ENCODE measurements around the gene FOXO1.

The FOXO1 gene

GRCh38 chr13:40617801-40618356 lies 48.6 kb downstream of the FOXO1 start:
- no peaks in the 10 kb centered on the region; the same call in 1 of the 2 replicates for H3K36me3 ChIP-seq (ENCODE audit: control insufficient read depth, insufficient read depth, low read length)
- no peak for DNase-seq (ENCODE audit: extremely low read depth, insufficient read length)
- H3K4me3 ChIP-seq (replicated peaks; ENCODE audit: low read depth, low read length), result no peak overlapping the region
- no peaks in the 10 kb centered on the region for H3K27me3 ChIP-seq (replicated peaks; ENCODE audit: control insufficient read depth, insufficient read depth, low read length)
- TF ChIP-seq CTCF (IDR thresholded peaks at IDR 0.05; ENCODE audit: insufficient read depth, low read length, poor library complexity, severe bottlenecking), result no peak

- TF ChIP-seq CTCF (IDR thresholded peaks at IDR 0.05; ENCODE audit: insufficient read depth, low read length, poor library complexity, severe bottlenecking), result no peak
- Histone ChIP-seq H3K27me3 (replicated peaks; ENCODE audit: control insufficient read depth, insufficient read depth, low read length) (no peaks in the 10 kb centered on the region), H3K4me3 (replicated peaks; ENCODE audit: low read depth, low read length) (no peak overlapping the region), H3K36me3 (ENCODE audit: control insufficient read depth, insufficient read depth, low read length) (no peaks in the 10 kb centered on the region; the same call in 1 of the 2 replicates)
- no peak for DNase-seq (ENCODE audit: extremely low read depth, insufficient read length)
Measured at GRCh38 chr13:40615619-40616018, 50.8 kb downstream of the FOXO1 start.

GRCh38 chr13:40613914-40614313 lies 52.5 kb downstream of the FOXO1 start:
- DNase-seq (ENCODE audit: extremely low read depth, insufficient read length), result no peak
- no peak overlapping the region; the same call in 1 of the 2 replicates for H3K4me3 ChIP-seq (replicated peaks; ENCODE audit: low read depth, low read length)
- H3K36me3 ChIP-seq (ENCODE audit: control insufficient read depth, insufficient read depth, low read length), result no peaks in the 10 kb centered on the region; the same call in 1 of the 2 replicates
- TF ChIP-seq CTCF (IDR thresholded peaks at IDR 0.05; ENCODE audit: insufficient read depth, low read length, poor library complexity, severe bottlenecking), result no peak
- H3K27me3 ChIP-seq (replicated peaks; ENCODE audit: control insufficient read depth, insufficient read depth, low read length), result no peaks in the 10 kb centered on the region

GRCh38 chr13:40613192-40613818 lies 53.1 kb downstream of the FOXO1 start:
- Histone ChIP-seq H3K36me3 (ENCODE audit: control insufficient read depth, insufficient read depth, low read length) (no peaks in the 10 kb centered on the region), H3K4me3 (replicated peaks; ENCODE audit: low read depth, low read length) (no peak overlapping the region), H3K27me3 (replicated peaks; ENCODE audit: control insufficient read depth, insufficient read depth, low read length) (no peaks in the 10 kb centered on the region)
- TF ChIP-seq CTCF (IDR thresholded peaks at IDR 0.05; ENCODE audit: insufficient read depth, low read length, poor library complexity, severe bottlenecking), result no peak
- peak; percentile 24 for DNase-seq (ENCODE audit: extremely low read depth, insufficient read length)

GRCh38 chr13:40612041-40612440 lies 54.4 kb downstream of the FOXO1 start:
- no peak for DNase-seq (ENCODE audit: extremely low read depth, insufficient read length)
- Histone ChIP-seq H3K4me3 (replicated peaks; ENCODE audit: low read depth, low read length) (no peak overlapping the region), H3K36me3 (ENCODE audit: control insufficient read depth, insufficient read depth, low read length) (no peaks in the 10 kb centered on the region), H3K27me3 (replicated peaks; ENCODE audit: control insufficient read depth, insufficient read depth, low read length) (no peaks in the 10 kb centered on the region)
- no peak for TF ChIP-seq CTCF (IDR thresholded peaks at IDR 0.05; ENCODE audit: insufficient read depth, low read length, poor library complexity, severe bottlenecking)
